GM12878 (cell line): ENCODE results near the gene FUBP3. TPM values are rescaled to one million over a fixed set of nuclear protein-coding genes. Genes with fewer than 3 reads are reported as not detected.

Experiments
- ATAC-seq: fragments of 200-7000 bp; cut with Tn5 transposase; 3 replicates; pipeline ENCODE4 v1.9.1; 2020; ENCODE audit warnings: mild to moderate bottlenecking, moderate library complexity
- BruUV-seq: library from RNA; stranded (reverse); fragments of 400-500 nt; replicated peaks from 2 replicates; lab custom pipeline; 2021; lab: Mats Ljungman, UMichigan
- CTCF ChIA-PET: fragments of 300-600 bp; sonication (Branson Sonifier 250); formaldehyde crosslinking; extraction: SDS; loops from one replicate; lab custom pipeline; 2021; ENCODE audit warnings: inconsistent platforms; lab: Yijun Ruan, JAX
- POLR2A ChIA-PET: fragments of 350-600 bp; formaldehyde crosslinking; extraction: SDS; loops from one replicate; lab custom pipeline; 2021; ENCODE audit warnings: inconsistent platforms; lab: Charles Lee
- RAD21 ChIA-PET: fragments of 300-600 bp; sonication (Branson Sonifier 250); formaldehyde crosslinking; loops from one replicate; lab custom pipeline; 2023; ENCODE audit warnings: antibody characterized with exemption; ENCODE audit not compliant: unreplicated experiment; lab: Charles Lee
- SMC1A ChIA-PET: fragments of 300-600 bp; sonication (Branson Sonifier 250); formaldehyde crosslinking; loops from one replicate; lab custom pipeline; 2023; ENCODE audit not compliant: unreplicated experiment, uncharacterized antibody; lab: Charles Lee
- DNase-seq: peaks from one replicate; pipeline ENCODE4 v3.0.0-alpha.2; 2011; ENCODE audit warnings: low read depth, low spot score
- FAIRE-seq: peaks from 3 replicates; lab custom pipeline; 2011; peaks lifted over from hg19 to GRCh38; lab: Jason Lieb, UNC
- H2AFZ ChIP-seq: 2 replicates; pipeline ENCODE4 v1.6.0; 2011; ENCODE audit warnings: low read depth, low read length, control low read depth; ENCODE audit not compliant: control insufficient read depth
- H3K27ac ChIP-seq: 2 replicates; pipeline ENCODE4 v1.5.1; 2011; ENCODE audit warnings: control low read depth; ENCODE audit not compliant: control insufficient read depth, insufficient read depth
- H3K27me3 ChIP-seq, 2 experiments: replicated peaks in 1 of 2; 2 replicates each; pipeline versions ENCODE4 v1.6.0 to v1.6.1; 2011; ENCODE audit warnings: low read length in 1 of 2; ENCODE audit not compliant: control insufficient read depth in 2 of 2, insufficient read depth in 2 of 2
- H3K36me3 ChIP-seq, 2 experiments: 2 replicates each; pipeline ENCODE4 v1.5.1; 2011; ENCODE audit warnings: low read length in 1 of 2; ENCODE audit not compliant: control insufficient read depth in 2 of 2, insufficient read depth in 2 of 2
- H3K4me1 ChIP-seq: 2 replicates; pipeline ENCODE4 v1.6.1; 2011; ENCODE audit warnings: mild to moderate bottlenecking, low read length, moderate library complexity, mixed read lengths; ENCODE audit not compliant: control insufficient read depth, insufficient read depth
- H3K4me2 ChIP-seq: 2 replicates; pipeline ENCODE4 v1.6.0; 2011; ENCODE audit warnings: control low read depth; ENCODE audit not compliant: control insufficient read depth, insufficient read depth
- H3K4me3 ChIP-seq: fragments of 200-600 bp; sonication (generic); 2 replicates; pipeline ENCODE4 v1.5.1; 2016
- H3K79me2 ChIP-seq: 2 replicates; pipeline ENCODE4 v1.6.0; 2011; ENCODE audit warnings: low read length; ENCODE audit not compliant: control insufficient read depth, insufficient read depth
- H3K9ac ChIP-seq: 2 replicates; pipeline ENCODE4 v1.8.0; 2011; ENCODE audit warnings: low read length, control low read depth, mixed read lengths; ENCODE audit not compliant: control insufficient read depth, insufficient read depth
- H3K9me3 ChIP-seq: replicated peaks from 3 replicates; pipeline ENCODE4 v1.5.1; 2011; ENCODE audit warnings: mild to moderate bottlenecking, low read length; ENCODE audit not compliant: control insufficient read depth, insufficient read depth
- H4K20me1 ChIP-seq: 2 replicates; pipeline ENCODE4 v1.6.0; 2011; ENCODE audit not compliant: control insufficient read depth, insufficient read depth
- BCL11A ChIP-seq: IDR thresholded peaks from 2 replicates; pipeline ENCODE4 v1.6.1; 2011; ENCODE audit warnings: low read depth, low read length
- EP300 ChIP-seq, 2 experiments: fragments of 150-350 bp in 1 of 2; IDR thresholded peaks; 2 replicates each; pipeline ENCODE4 v1.6.1; 2011 to 2012; ENCODE audit warnings: low read depth in 2 of 2, low read length in 2 of 2, borderline replicate concordance in 1 of 2, improper control_type of control experiment in 1 of 2, inconsistent platforms in 1 of 2; ENCODE audit not compliant: control insufficient read depth in 1 of 2
- JUND ChIP-seq: IDR thresholded peaks from 2 replicates; pipeline ENCODE4 v1.6.1; 2012; ENCODE audit warnings: low read depth, mild to moderate bottlenecking, low read length, improper control_type of control experiment, moderate library complexity
- MEF2B ChIP-seq: fragments of 450-650 bp; IDR thresholded peaks from 2 replicates; pipeline ENCODE4 v1.6.1; 2018; ENCODE audit warnings: mild to moderate bottlenecking, moderate library complexity; ENCODE audit not compliant: partially characterized antibody, poor library complexity, severe bottlenecking
- MTA3 ChIP-seq: IDR thresholded peaks from 2 replicates; pipeline ENCODE4 v1.6.1; 2012; ENCODE audit warnings: low read length, inconsistent platforms, borderline replicate concordance
- NR2C2 ChIP-seq: IDR thresholded peaks from 2 replicates; pipeline ENCODE4 v1.6.1; 2011; ENCODE audit warnings: borderline replicate concordance, low read depth; ENCODE audit not compliant: control insufficient read depth, insufficient read length
- PAX5 ChIP-seq: IDR thresholded peaks from 2 replicates; pipeline ENCODE4 v1.6.1; 2011; ENCODE audit warnings: low read depth, low read length, borderline replicate concordance
- PAX8 ChIP-seq: fragments of 450-650 bp; IDR thresholded peaks from 2 replicates; pipeline ENCODE4 v1.6.1; 2017; ENCODE audit warnings: mild to moderate bottlenecking, moderate library complexity
- PML ChIP-seq: IDR thresholded peaks from 2 replicates; pipeline ENCODE4 v1.6.1; 2012; ENCODE audit warnings: low read length, inconsistent platforms
- POLR2A ChIP-seq: IDR thresholded peaks from 2 replicates; pipeline ENCODE4 v1.6.1; 2011; ENCODE audit warnings: low read depth, mild to moderate bottlenecking, low read length
- SUPT20H ChIP-seq: IDR thresholded peaks from 2 replicates; pipeline ENCODE4 v1.6.1; 2011; ENCODE audit warnings: low read depth, mild to moderate bottlenecking, low read length, moderate library complexity, borderline replicate concordance; ENCODE audit not compliant: control insufficient read depth
- TCF12 ChIP-seq: IDR thresholded peaks from 2 replicates; pipeline ENCODE4 v1.6.1; 2011; ENCODE audit warnings: low read depth, mild to moderate bottlenecking, low read length
- WGBS: methylation state at CpG from one replicate; pipeline ENCODE4 v1.1.6; 2016; ENCODE audit warnings: low lambda C conversion rate; ENCODE audit not compliant: insufficient replicate concordance, insufficient coverage; ENCODE audit errors: missing lambda C conversion rate; 5-methylcytosine and 5-hydroxymethylcytosine counted together
- in situ Hi-C: fragments of 300-500 bp; cut with MboI; formaldehyde crosslinking; loops from 9 replicates; pipeline ENCODE4 v1.14.3; 2018; ENCODE audit warnings: mixed read lengths
- intact Hi-C: fragments of 100-400 bp; cut with micrococcal nuclease; formaldehyde crosslinking; loops from one replicate; pipeline ENCODE4 v1.14.2; 2022; ENCODE audit not compliant: unreplicated experiment
- polyA plus RNA-seq, 11 experiments: library from polyadenylated mRNA; depleted of rRNA in 4 of 11; unstranded in 6 of 11; stranded (reverse) in 5 of 11; fragments of >200 nt; fragmentation: Nextera tagmentation in 4 of 11; fragmentation: Illumina TruSeq in 1 of 11; extraction: Ambion mirVana in 4 of 11; extraction: Trizol in 1 of 11; gene quantifications; 1 replicate in 1 of 11; 2 replicates in 10 of 11; pipeline versions ENCODE4 v1.2.1 to v1.2.3, GENCODE V29; 2011 to 2016; ENCODE audit warnings: inconsistent platforms in 2 of 11, missing spikeins in 2 of 11, low read depth in 1 of 11
- total RNA-seq, 4 experiments: library from RNA; depleted of rRNA in 3 of 4; stranded (reverse); fragments of >200 nt in 3 of 4; fragmentation: Illumina TruSeq in 1 of 4; extraction: Trizol in 1 of 4; gene quantifications; 2 replicates each; pipeline versions ENCODE4 v1.2.1 to v1.2.3, GENCODE V29; 2013 to 2021
- TF ChIP-seq, protein P1 (sequence below): IDR thresholded peaks from 2 replicates; pipeline ENCODE4 v1.6.1; 2012; ENCODE audit warnings: low read depth, low read length, improper control_type of control experiment

The FUBP3 gene
- total and polyA plus RNA-seq, 10 of the 15 experiments (the other 5 are each of a cell fraction or from before 2014, with no cell fraction given), result 2.4 to 49.4 (median 37.2) TPM

DNA sequence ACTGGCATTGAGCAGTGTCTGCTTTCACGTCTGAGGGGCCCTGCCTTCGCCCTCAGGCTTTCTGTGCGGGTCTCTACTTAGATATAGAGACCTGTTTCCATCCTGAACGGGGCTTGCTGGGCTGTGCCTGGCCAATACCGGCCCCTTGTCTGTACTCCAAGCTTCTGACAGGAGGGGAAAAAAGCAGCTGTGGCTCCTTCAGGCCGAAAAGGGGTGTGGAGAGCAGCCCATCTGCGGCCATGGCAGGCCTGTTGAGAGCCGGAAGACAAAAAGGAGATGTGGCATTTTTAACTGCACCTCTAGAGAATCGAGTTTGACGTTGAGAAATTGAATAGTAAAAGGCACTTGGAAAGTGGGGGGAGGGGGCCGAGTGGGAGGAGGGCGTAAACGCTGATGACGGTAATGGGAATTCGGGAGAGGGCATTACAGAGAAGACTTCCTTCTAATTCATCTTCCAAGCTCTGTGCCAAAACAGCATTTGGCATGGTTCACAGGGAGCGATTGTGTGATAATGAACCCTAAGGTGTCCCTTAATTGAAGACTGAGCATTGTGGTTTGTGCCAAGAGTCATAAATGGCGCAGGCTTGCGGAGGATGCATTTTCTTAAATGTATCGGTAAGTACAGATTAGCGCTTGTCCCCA lies 59.9 kb downstream of the FUBP3 start:
- H3K9me3 ChIP-seq, result no peaks in the 10 kb centered on the region
- FAIRE-seq (no peak), ATAC-seq (no peak), DNase-seq (no peak)
- H3K79me2 ChIP-seq, result no peaks in the 10 kb centered on the region
- ChIA-PET SMC1A (no interaction called here), RAD21 (no interaction called here), CTCF (no interaction called here), POLR2A (no interaction called here)
- no peak overlapping the region for H3K9ac ChIP-seq
- no peak for TF ChIP-seq NR2C2
- TF ChIP-seq, protein P1, sequence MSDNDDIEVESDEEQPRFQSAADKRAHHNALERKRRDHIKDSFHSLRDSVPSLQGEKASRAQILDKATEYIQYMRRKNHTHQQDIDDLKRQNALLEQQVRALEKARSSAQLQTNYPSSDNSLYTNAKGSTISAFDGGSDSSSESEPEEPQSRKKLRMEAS, result no peak
- no peak for TF ChIP-seq JUND
- no peak for TF ChIP-seq MTA3
- TF ChIP-seq PML, result no peak
- WGBS, result 86% methylated on average over 20 of the region's 20 CpGs
- no peak overlapping the region for H2AFZ ChIP-seq
- in situ Hi-C loops (no loop called here), intact Hi-C loops (no loop called here)
- H3K27me3 ChIP-seq, result no peaks in the 10 kb centered on the region
- H3K4me1 ChIP-seq, result no peaks in the 10 kb centered on the region
- H3K27ac ChIP-seq, result no peak overlapping the region
- H3K4me2 ChIP-seq, result no peak overlapping the region
- no TSS peak for BruUV-seq
- H4K20me1 ChIP-seq, result no peaks in the 10 kb centered on the region
- H3K4me3 ChIP-seq, result no peak overlapping the region
- peaks cover 0 to 12% of the 10 kb centered on the region in 2 experiments; a peak in 3 of 4 replicates for H3K36me3 ChIP-seq

DNA sequence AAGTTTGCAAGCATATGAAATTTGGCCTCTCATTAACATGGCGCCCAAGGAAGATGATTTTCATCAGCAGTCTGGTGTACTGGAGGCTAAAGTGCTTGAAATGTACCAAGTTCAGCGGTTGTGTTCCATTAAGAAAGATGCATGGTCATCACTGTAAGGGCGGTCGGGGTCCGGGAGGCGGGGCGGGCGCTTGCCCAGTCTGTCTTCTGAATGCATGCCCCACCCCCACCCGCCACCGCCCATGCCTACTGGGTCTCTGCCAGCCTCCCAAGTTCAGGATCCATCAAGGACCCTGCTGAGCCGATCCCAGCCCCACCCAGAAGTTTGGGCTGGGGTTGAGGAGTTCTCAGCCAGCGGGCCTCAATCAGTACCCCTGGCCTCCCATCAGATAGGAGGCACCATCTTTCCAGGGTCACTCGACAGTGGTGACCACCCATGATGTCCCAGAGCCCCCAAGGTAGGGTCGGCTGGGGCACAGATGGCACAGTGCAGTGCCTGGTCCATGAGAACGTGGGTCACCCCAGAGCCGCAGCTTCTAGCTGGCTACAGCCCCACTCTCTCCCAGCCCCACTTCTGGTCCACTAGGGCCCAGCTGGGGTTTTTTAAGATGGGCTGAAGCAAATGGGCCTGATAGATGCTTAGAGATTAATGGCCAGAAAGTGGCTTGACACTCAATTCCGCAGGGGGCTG lies 60.6 kb downstream of the FUBP3 start:
- intact Hi-C loops, result no loop called here
- no peak overlapping the region for H3K9ac ChIP-seq
- CTCF ChIA-PET, result no interaction called here
- ATAC-seq, result no peak
- no peak overlapping the region for H2AFZ ChIP-seq
- H3K4me3 ChIP-seq, result no peak overlapping the region
- POLR2A ChIA-PET, result no interaction called here
- RAD21 ChIA-PET, result no interaction called here
- SMC1A ChIA-PET, result no interaction called here
- FAIRE-seq, result no peak
- DNase-seq, result no peak
- H3K4me2 ChIP-seq, result no peak overlapping the region
- no peaks in the 10 kb centered on the region for H3K79me2 ChIP-seq
- in situ Hi-C loops, result no loop called here
- H3K4me1 ChIP-seq, result no peaks in the 10 kb centered on the region
- no peaks in the 10 kb centered on the region for H4K20me1 ChIP-seq
- H3K27ac ChIP-seq, result no peak overlapping the region
- H3K9me3 ChIP-seq, result no peaks in the 10 kb centered on the region
- 95% methylated on average over 15 of the region's 17 CpGs for WGBS
- peaks cover 0 to 12% of the 10 kb centered on the region in 2 experiments; a peak in 3 of 4 replicates for H3K36me3 ChIP-seq
- BruUV-seq, result no TSS peak
- no peaks in the 10 kb centered on the region for H3K27me3 ChIP-seq
- no peak for TF ChIP-seq SUPT20H
- no peak for TF ChIP-seq PAX5
- no peak for TF ChIP-seq PAX8
- no peak for TF ChIP-seq MEF2B
- no peak for TF ChIP-seq BCL11A
- no peak for TF ChIP-seq TCF12
- no peak for TF ChIP-seq POLR2A
- no peak for TF ChIP-seq EP300 (IDR thresholded peaks at IDR 0.05; ENCODE audit: borderline replicate concordance in 1 of 2, control insufficient read depth in 1 of 2, low read depth in 2 of 2, low read length in 2 of 2)
